GM20000 (cell line): ENCODE measurements around the gene VSIG4.
A peak's percentile ranks its signal among the peaks of the same experiment; 100 is the strongest.

Experiments used
- DNase-seq: peaks from one replicate; pipeline ENCODE4 v3.0.0; 2012; ENCODE audit warnings: low spot score
- CTCF ChIP-seq: IDR thresholded peaks from 2 replicates; pipeline ENCODE4 v1.5.1; 2012; ENCODE audit warnings: mild to moderate bottlenecking, control low read depth; ENCODE audit errors: extremely low read depth, missing control alignments

Gene VSIG4

GRCh38 chrX:66015152-66015831, 24.6 kb downstream of the VSIG4 start:
- TF ChIP-seq CTCF, result no peak
- DNase-seq, result peak; percentile 12

GRCh38 chrX:66014556-66014955, 25.3 kb downstream of the VSIG4 start:
- TF ChIP-seq CTCF, result no peak
- no peak for DNase-seq

GRCh38 chrX:66014084-66014483, 25.8 kb downstream of the VSIG4 start:
- TF ChIP-seq CTCF, result no peak
- DNase-seq, result no peak

- DNase-seq, result no peak
- no peak for TF ChIP-seq CTCF
Observed at GRCh38 chrX:66013194-66013816, 26.6 kb downstream of the VSIG4 start.

GRCh38 chrX:66012094-66012534, 27.8 kb downstream of the VSIG4 start:
- no peak for TF ChIP-seq CTCF
- DNase-seq, result no peak

GRCh38 chrX:66009231-66009845, 30.5 kb downstream of the VSIG4 start:
- no peak for TF ChIP-seq CTCF
- no peak for DNase-seq

GRCh38 chrX:66008328-66008970, 31.4 kb downstream of the VSIG4 start:
- DNase-seq, result no peak
- TF ChIP-seq CTCF, result no peak
